IMR-90 (cell line): ENCODE measurements around the gene ERN1. TPM values are rescaled to one million over a fixed set of nuclear protein-coding genes. Genes with fewer than 3 reads are reported as not detected.

Experiments
- ATAC-seq: fragments of 200-7000 bp; cut with Tn5 transposase; 2 replicates; pipeline ENCODE4 v1.9.1; 2020; ENCODE audit warnings: low read depth, mild to moderate bottlenecking, moderate library complexity
- BruUV-seq: library from RNA; stranded (reverse); fragments of 400-500 nt; replicated peaks from 2 replicates; lab custom pipeline; 2021; lab: Mats Ljungman, UMichigan
- CTCF ChIA-PET: fragments of 300-600 bp; formaldehyde crosslinking; extraction: SDS; loops from one replicate; lab custom pipeline; 2021; ENCODE audit warnings: antibody characterized with exemption; lab: Yijun Ruan, JAX
- POLR2A ChIA-PET: fragments of 300-600 bp; sonication (Branson Sonifier 250); formaldehyde crosslinking; loops from one replicate; lab custom pipeline; 2022; ENCODE audit warnings: antibody characterized with exemption; ENCODE audit not compliant: unreplicated experiment; lab: Charles Lee
- DNase-seq: peaks from one replicate; pipeline ENCODE4 v3.0.0; 2013
- H2AFZ ChIP-seq: replicated peaks from 2 replicates; pipeline ENCODE3; 2013; ENCODE audit warnings: low read length, mild to moderate bottlenecking; ENCODE audit not compliant: poor library complexity
- H2AK5ac ChIP-seq: 2 replicates; pipeline ENCODE4 v1.6.1; 2013; ENCODE audit warnings: low read depth, low read length, inconsistent platforms
- H2AK9ac ChIP-seq: replicated peaks from 2 replicates; pipeline ENCODE3; 2013; ENCODE audit warnings: mild to moderate bottlenecking, low read depth, low read length, moderate library complexity; ENCODE audit not compliant: poor library complexity
- H2BK120ac ChIP-seq: 2 replicates; pipeline ENCODE4 v1.6.1; 2013; ENCODE audit warnings: low read depth, low read length, inconsistent platforms
- H2BK15ac ChIP-seq: 3 replicates; pipeline ENCODE4 v1.6.1; 2013; ENCODE audit warnings: low read depth, low read length, inconsistent platforms
- H2BK20ac ChIP-seq: 2 replicates; pipeline ENCODE4 v1.6.1; 2013; ENCODE audit warnings: low read depth, mild to moderate bottlenecking, inconsistent platforms, low read length, moderate library complexity
- H2BK5ac ChIP-seq: 2 replicates; pipeline ENCODE4 v1.6.1; 2013; ENCODE audit warnings: mild to moderate bottlenecking, low read depth, low read length, inconsistent platforms; ENCODE audit not compliant: poor library complexity, severe bottlenecking
- H3K14ac ChIP-seq: replicated peaks from 2 replicates; pipeline ENCODE4 v1.6.1; 2013; ENCODE audit warnings: low read depth, low read length, inconsistent platforms
- H3K18ac ChIP-seq: 2 replicates; pipeline ENCODE4 v1.6.1; 2013; ENCODE audit warnings: low read depth, low read length, control low read depth
- H3K23ac ChIP-seq: 2 replicates; pipeline ENCODE4 v1.6.1; 2013; ENCODE audit warnings: low read depth, low read length, inconsistent platforms
- H3K27ac ChIP-seq: 2 replicates; pipeline ENCODE4 v1.5.1; 2013; ENCODE audit warnings: mild to moderate bottlenecking, control low read depth, low read length; ENCODE audit not compliant: insufficient read depth
- H3K27me3 ChIP-seq: 2 replicates; pipeline ENCODE4 v1.6.1; 2013; ENCODE audit warnings: low read length; ENCODE audit not compliant: control insufficient read depth, insufficient read depth
- H3K36me3 ChIP-seq: 2 replicates; pipeline ENCODE4 v1.6.1; 2013; ENCODE audit warnings: low read length, mixed read lengths; ENCODE audit not compliant: control insufficient read depth, insufficient read depth
- H3K4ac ChIP-seq: 2 replicates; pipeline ENCODE4 v1.6.1; 2013; ENCODE audit warnings: low read depth, low read length, inconsistent platforms
- H3K4me1 ChIP-seq: 2 replicates; pipeline ENCODE4 v1.6.1; 2013; ENCODE audit warnings: low read length, mixed read lengths; ENCODE audit not compliant: control insufficient read depth, insufficient read depth
- H3K4me2 ChIP-seq: 2 replicates; pipeline ENCODE4 v1.6.1; 2013; ENCODE audit warnings: low read depth, mild to moderate bottlenecking, control low read depth, low read length, moderate library complexity
- H3K4me3 ChIP-seq: 2 replicates; pipeline ENCODE4 v1.5.1; 2013; ENCODE audit warnings: low read depth, mild to moderate bottlenecking, control low read depth, low read length, moderate library complexity; ENCODE audit not compliant: insufficient read depth
- H3K56ac ChIP-seq: 2 replicates; pipeline ENCODE4 v1.6.1; 2013; ENCODE audit warnings: low read length, inconsistent platforms; ENCODE audit not compliant: insufficient read depth; ENCODE audit errors: extremely low read depth
- H3K79me1 ChIP-seq, 2 experiments: 2 replicates each; pipeline ENCODE4 v1.6.1; 2013; ENCODE audit warnings: low read length in 2 of 2, inconsistent platforms in 1 of 2, low read depth in 1 of 2
- H3K9ac ChIP-seq: 2 replicates; pipeline ENCODE4 v1.6.1; 2013; ENCODE audit warnings: low read depth, low read length, control low read depth
- H3K9me1 ChIP-seq: 2 replicates; pipeline ENCODE4 v1.6.1; 2013; ENCODE audit warnings: low read length, inconsistent platforms; ENCODE audit not compliant: insufficient read depth
- H3K9me3 ChIP-seq: 2 replicates; pipeline ENCODE4 v1.6.1; 2013; ENCODE audit warnings: low read length; ENCODE audit not compliant: control insufficient read depth, insufficient read depth
- H4K20me1 ChIP-seq: 2 replicates; pipeline ENCODE4 v1.6.1; 2013; ENCODE audit warnings: low read length, inconsistent platforms; ENCODE audit not compliant: insufficient read depth
- H4K5ac ChIP-seq: 2 replicates; pipeline ENCODE4 v1.6.1; 2013; ENCODE audit warnings: mild to moderate bottlenecking, low read depth, low read length, control low read depth
- H4K8ac ChIP-seq, 2 experiments: 2 replicates each; pipeline ENCODE4 v1.6.1; 2013; ENCODE audit warnings: low read depth in 2 of 2, low read length in 2 of 2, control low read depth in 1 of 2, inconsistent platforms in 1 of 2
- H4K91ac ChIP-seq: 2 replicates; pipeline ENCODE4 v1.6.1; 2013; ENCODE audit warnings: low read depth, low read length, inconsistent platforms; ENCODE audit not compliant: insufficient read depth
- BHLHE40 ChIP-seq: fragments of 150-350 bp; IDR thresholded peaks from 2 replicates; pipeline ENCODE4 v1.6.1; 2016; ENCODE audit warnings: mild to moderate bottlenecking, low read depth, low read length
- CEBPB ChIP-seq: IDR thresholded peaks from 2 replicates; pipeline ENCODE4 v1.6.1; 2012; ENCODE audit warnings: low read depth, low read length, improper control_type of control experiment
- CHD1 ChIP-seq: IDR thresholded peaks from 2 replicates; pipeline ENCODE4 v1.6.1; 2012; ENCODE audit warnings: low read depth, low read length, improper control_type of control experiment
- CTCF ChIP-seq: conservative IDR thresholded peaks from 2 replicates; pipeline ENCODE4 v1.5.1; 2012; ENCODE audit warnings: mild to moderate bottlenecking, low read depth, low read length, improper control_type of control experiment
- ELK1 ChIP-seq: fragments of 150-350 bp; IDR thresholded peaks from 2 replicates; pipeline ENCODE4 v1.6.1; 2016; ENCODE audit warnings: low read depth, mild to moderate bottlenecking, low read length, moderate library complexity, borderline replicate concordance
- FOS ChIP-seq: fragments of 150-350 bp; IDR thresholded peaks from 2 replicates; pipeline ENCODE4 v1.6.1; 2016; ENCODE audit warnings: low read depth, low read length
- MAFK ChIP-seq: IDR thresholded peaks from 2 replicates; pipeline ENCODE4 v1.6.1; 2012; ENCODE audit warnings: low read depth, low read length, improper control_type of control experiment
- MAZ ChIP-seq: IDR thresholded peaks from 2 replicates; pipeline ENCODE4 v1.6.1; 2012; ENCODE audit warnings: low read depth, mild to moderate bottlenecking, low read length, improper control_type of control experiment, moderate library complexity, borderline replicate concordance
- MXI1 ChIP-seq: IDR thresholded peaks from 2 replicates; pipeline ENCODE4 v1.6.1; 2012; ENCODE audit warnings: low read depth, mild to moderate bottlenecking, low read length, moderate library complexity, borderline replicate concordance
- NFE2L2 ChIP-seq: fragments of 150-350 bp; IDR thresholded peaks from 2 replicates; pipeline ENCODE4 v1.6.1; 2016; ENCODE audit warnings: low read depth, mild to moderate bottlenecking, low read length
- POLR2A ChIP-seq: IDR thresholded peaks from 2 replicates; pipeline ENCODE4 v1.6.1; 2012; ENCODE audit warnings: mild to moderate bottlenecking, low read depth, low read length
- RAD21 ChIP-seq: IDR thresholded peaks from 2 replicates; pipeline ENCODE4 v1.6.1; 2012; ENCODE audit warnings: low read length, improper control_type of control experiment
- RCOR1 ChIP-seq: IDR thresholded peaks from 2 replicates; pipeline ENCODE4 v1.6.1; 2012; ENCODE audit warnings: mild to moderate bottlenecking, low read length, improper control_type of control experiment; ENCODE audit not compliant: insufficient replicate concordance
- RFX5 ChIP-seq: IDR thresholded peaks from 2 replicates; pipeline ENCODE4 v1.8.0; 2012; ENCODE audit warnings: low read depth, mild to moderate bottlenecking, low read length, moderate library complexity
- SMC3 ChIP-seq: fragments of 150-350 bp; IDR thresholded peaks from 2 replicates; pipeline ENCODE4 v1.6.1; 2016; ENCODE audit warnings: low read depth, mild to moderate bottlenecking, antibody characterized with exemption, low read length, moderate library complexity
- USF2 ChIP-seq: fragments of 150-350 bp; IDR thresholded peaks from 2 replicates; pipeline ENCODE4 v1.6.1; 2017; ENCODE audit warnings: mild to moderate bottlenecking, antibody characterized with exemption, low read length, low read depth
- WGBS, 2 experiments: methylation state at CpG; one replicate each; pipeline versions ENCODE4 v1.1.5 to v1.1.7; 2013; ENCODE audit warnings: missing lambda C conversion rate in 2 of 2; ENCODE audit not compliant: insufficient read length in 1 of 2; ENCODE audit errors: extremely low coverage in 2 of 2; 5-methylcytosine and 5-hydroxymethylcytosine counted together
- dilution Hi-C: fragments of 300-500 bp; cut with HindIII; formaldehyde crosslinking; loops from one replicate; pipeline ENCODE4 v1.14.3; 2018; ENCODE audit warnings: low sequenced_read_pairs; ENCODE audit not compliant: unreplicated experiment
- in situ Hi-C: fragments of 300-500 bp; cut with MboI; formaldehyde crosslinking; loops from 3 replicates; pipeline ENCODE4 v1.14.3; 2019; ENCODE audit warnings: low sequenced_read_pairs, inconsistent platforms, mixed read lengths
- intact Hi-C: fragments of 100-400 bp; cut with micrococcal nuclease; formaldehyde crosslinking; loops from 2 replicates; pipeline ENCODE4 v1.10.0; 2022
- polyA plus RNA-seq, 3 experiments: library from polyadenylated mRNA; depleted of rRNA; stranded (reverse); fragments of >200 nt; gene quantifications; 2 replicates each; pipeline ENCODE4 v1.2.3, GENCODE V29; 2012; ENCODE audit warnings: low replicate concordance in 1 of 3
- total RNA-seq: library from RNA; depleted of rRNA; stranded (reverse); fragments of >200 nt; gene quantifications from 2 replicates; pipeline ENCODE4 v1.2.3, GENCODE V29; 2012

Gene ERN1
- total and polyA plus RNA-seq, 2 of the 4 experiments (the other 2 are of a cell fraction): 2.7 to 4.1 TPM

- no peak overlapping the region for H2AFZ ChIP-seq
- H3K9me3 ChIP-seq: no peaks in the 10 kb centered on the region
- CTCF ChIA-PET: no interaction called here
- H3K79me1 ChIP-seq: peaks cover 6 to 19% of the 10 kb centered on the region in 2 experiments; a peak in 2 of 4 replicates
- no peak overlapping the region for H2BK5ac ChIP-seq
- intact Hi-C loops: no loop called here
- no TSS peak for BruUV-seq
- ATAC-seq (no peak), DNase-seq (no peak)
- H2BK15ac ChIP-seq: no peak overlapping the region
- H3K4me3 ChIP-seq: no peak overlapping the region
- H2BK20ac ChIP-seq: no peak overlapping the region
- no peak overlapping the region for H2AK5ac ChIP-seq
- H3K56ac ChIP-seq: no peak overlapping the region
- dilution Hi-C loops: no loop called here
- no peak overlapping the region for H3K27ac ChIP-seq
- no peak overlapping the region for H4K5ac ChIP-seq
- peaks cover 1% of the 10 kb centered on the region for H3K36me3 ChIP-seq
- no peak overlapping the region for H4K8ac ChIP-seq
- no peak overlapping the region for H3K4ac ChIP-seq
- no peak overlapping the region for H3K23ac ChIP-seq
- no peak overlapping the region for H2AK9ac ChIP-seq
- 92% methylated on average over 2 of the region's 7 CpGs; no CpG with 5 or more reads in 1 of the 2 experiments for WGBS, 2 experiments
- POLR2A ChIA-PET: no interaction called here
- no peak overlapping the region for H3K9ac ChIP-seq
- H3K27me3 ChIP-seq: no peaks in the 10 kb centered on the region
- in situ Hi-C loops: no loop called here
- H3K4me2 ChIP-seq: no peak overlapping the region
- H3K9me1 ChIP-seq: peaks cover 10% of the 10 kb centered on the region
- H3K14ac ChIP-seq: no peak overlapping the region
- no peak for TF ChIP-seq RCOR1
- no peak for TF ChIP-seq FOS
- TF ChIP-seq POLR2A: no peak
- TF ChIP-seq RFX5: no peak
- no peak for TF ChIP-seq BHLHE40
- TF ChIP-seq RAD21: no peak
- TF ChIP-seq MXI1: no peak
- TF ChIP-seq MAZ: no peak
- TF ChIP-seq ELK1: no peak
- TF ChIP-seq MAFK: no peak
- TF ChIP-seq CHD1: no peak
- no peak for TF ChIP-seq CEBPB
- no peak for TF ChIP-seq NFE2L2
- no peak for TF ChIP-seq CTCF
- TF ChIP-seq USF2: no peak
- TF ChIP-seq SMC3: no peak
- peaks cover 2% of the 10 kb centered on the region; the same call in 1 of the 2 replicates for H3K4me1 ChIP-seq
- H2BK120ac ChIP-seq: no peak overlapping the region
- H4K20me1 ChIP-seq: no peaks in the 10 kb centered on the region
- no peak overlapping the region for H4K91ac ChIP-seq
- H3K18ac ChIP-seq: no peak overlapping the region
These were observed 35.5 kb downstream of the ERN1 start for GRCh38 chr17:64094412-64094811.
